HG03135 (cell line): ENCODE measurements around the gene TBC1D9.

Experiments
- ATAC-seq: cut with Tn5 transposase; IDR thresholded peaks from one replicate; pipeline ENCODE4 v1.9.1; 2021; ENCODE audit warnings: mild to moderate bottlenecking, moderate library complexity; ENCODE audit not compliant: unreplicated experiment

The TBC1D9 gene

DNA sequence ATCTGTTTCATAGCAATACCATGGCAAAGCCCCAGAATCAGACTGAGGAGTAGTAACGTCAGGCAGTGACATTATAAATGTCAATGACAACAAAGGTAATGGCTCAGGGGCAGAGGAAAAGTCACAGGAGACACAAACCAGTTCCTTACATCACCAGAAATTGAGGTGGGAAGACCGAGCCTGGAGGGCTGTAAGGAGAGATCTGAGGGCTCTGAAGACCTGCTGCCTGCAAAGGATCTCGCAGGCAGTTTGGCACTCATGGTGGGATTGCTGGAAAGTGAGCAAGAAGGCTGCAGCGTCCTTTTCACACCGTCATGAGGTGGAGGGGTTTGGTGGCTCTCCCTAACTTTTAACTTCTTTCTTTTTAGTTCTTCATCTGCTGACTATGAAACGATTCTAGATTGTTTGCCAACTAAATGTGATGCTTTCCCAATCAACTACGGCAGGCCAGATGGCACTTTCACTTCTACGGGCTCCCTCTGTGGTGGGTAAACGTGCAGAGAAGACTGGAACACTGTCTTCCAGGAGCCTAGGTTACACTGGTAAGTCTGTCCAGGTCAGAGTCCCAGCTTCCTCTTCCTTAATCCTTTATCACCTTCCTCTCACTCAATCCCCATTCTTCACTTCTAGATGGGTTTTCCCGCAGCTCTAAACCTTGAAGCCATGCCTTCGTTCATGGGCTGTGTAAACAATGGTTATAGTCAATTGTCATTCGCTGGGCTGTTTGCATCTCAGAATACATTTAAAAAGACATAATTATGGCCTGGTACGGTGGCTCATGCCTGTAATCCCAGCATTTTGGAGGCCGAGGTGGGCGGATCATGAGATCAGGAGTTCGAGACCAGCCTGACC is 58.2 kb downstream of the TBC1D9 start:
- no peak for ATAC-seq

DNA sequence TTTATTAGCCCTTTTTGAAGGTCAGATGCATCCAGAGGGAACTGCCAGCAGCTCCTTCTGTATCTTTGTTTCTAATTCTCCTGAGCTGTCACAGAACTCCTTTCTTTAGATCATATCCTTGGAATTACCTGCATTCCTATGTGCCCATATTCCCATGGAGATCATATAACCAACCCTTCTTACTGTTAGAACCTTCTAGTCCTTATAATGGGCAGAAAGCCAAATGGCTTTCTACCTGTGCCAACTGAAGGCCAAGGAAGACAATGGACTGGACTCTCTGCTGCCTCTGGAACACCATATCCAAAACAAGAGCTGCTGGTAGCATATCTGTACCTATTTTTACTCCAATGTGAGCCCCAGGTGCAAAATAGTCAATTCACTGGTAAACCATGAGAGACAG is 60.7 kb downstream of the TBC1D9 start:
- no peak for ATAC-seq

DNA sequence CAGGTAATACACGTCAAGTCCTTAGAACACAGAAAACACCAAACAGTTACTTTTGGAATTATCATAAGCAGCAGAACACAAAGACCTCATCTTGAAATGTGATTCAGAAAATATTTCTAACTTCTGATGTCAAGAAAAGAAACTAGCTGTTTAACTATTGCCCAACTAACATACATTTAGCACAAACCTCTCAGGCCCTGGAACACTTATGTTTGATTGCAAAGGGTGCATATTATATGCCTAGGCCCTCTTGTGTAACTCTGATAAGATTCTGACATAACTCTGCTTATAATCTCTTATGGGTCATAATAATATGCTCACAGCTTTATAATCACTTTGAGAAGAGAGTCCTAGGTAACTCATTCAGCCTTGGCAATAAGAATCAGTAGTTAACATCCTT is 62.6 kb downstream of the TBC1D9 start:
- ATAC-seq = no peak

DNA sequence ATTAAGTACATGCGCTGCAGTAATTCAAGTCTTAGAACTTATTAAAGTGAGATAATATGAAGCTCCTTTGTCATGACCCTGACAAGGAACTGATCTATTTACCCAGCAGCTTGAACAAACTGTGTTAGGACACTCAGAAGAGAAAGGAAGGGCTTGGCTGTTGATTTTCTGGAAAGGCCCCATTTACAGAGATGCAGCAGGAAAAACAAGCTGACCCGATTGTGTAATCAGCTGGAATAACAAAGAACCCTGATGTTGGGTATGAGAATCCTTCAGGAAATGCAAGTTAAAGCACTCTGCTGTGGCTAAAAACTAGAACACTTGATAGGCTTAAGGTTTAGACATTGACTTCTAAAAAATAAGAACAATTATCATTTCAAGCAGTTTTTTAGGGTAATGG is 64.8 kb downstream of the TBC1D9 start:
- no peak for ATAC-seq

DNA sequence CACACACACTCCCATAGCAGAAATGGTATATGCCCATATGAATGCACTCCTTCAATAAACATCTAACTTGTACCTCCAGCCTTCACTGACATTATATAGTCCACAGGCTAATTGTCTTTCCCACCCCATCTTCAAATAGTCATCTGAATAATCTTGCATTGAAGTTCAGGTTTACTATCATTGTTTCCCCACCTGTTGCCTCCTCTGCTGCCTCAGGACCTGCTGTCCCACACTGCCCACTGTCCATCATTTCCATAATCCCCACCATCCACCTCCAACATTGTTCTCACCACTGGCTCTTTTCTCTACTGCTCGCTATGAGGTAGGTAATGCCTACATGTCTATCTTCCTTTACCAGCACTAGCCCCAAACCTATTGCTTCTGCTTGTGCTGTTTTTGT is 66.1 kb downstream of the TBC1D9 start:
- no peak for ATAC-seq

DNA sequence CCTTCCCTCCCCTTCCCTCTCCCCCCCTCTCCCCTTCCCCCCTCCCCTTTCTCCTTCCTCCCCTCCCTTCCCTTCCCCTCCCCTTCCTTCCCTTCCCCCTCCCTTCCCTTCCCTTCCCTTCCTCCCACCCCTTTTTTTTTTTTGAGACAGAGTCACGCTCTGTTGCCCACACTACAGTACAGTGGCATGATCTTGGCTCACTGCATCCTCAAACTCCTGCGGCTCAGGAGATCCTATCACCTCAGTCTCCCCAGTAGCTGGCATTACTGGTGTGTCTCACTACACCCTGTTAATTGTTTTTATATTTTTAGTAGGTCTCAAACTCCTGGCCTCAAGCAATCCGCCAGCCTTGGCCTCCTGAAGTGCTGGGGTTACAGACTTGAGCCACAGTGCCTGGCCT is 66.6 kb downstream of the TBC1D9 start:
- no peak for ATAC-seq

DNA sequence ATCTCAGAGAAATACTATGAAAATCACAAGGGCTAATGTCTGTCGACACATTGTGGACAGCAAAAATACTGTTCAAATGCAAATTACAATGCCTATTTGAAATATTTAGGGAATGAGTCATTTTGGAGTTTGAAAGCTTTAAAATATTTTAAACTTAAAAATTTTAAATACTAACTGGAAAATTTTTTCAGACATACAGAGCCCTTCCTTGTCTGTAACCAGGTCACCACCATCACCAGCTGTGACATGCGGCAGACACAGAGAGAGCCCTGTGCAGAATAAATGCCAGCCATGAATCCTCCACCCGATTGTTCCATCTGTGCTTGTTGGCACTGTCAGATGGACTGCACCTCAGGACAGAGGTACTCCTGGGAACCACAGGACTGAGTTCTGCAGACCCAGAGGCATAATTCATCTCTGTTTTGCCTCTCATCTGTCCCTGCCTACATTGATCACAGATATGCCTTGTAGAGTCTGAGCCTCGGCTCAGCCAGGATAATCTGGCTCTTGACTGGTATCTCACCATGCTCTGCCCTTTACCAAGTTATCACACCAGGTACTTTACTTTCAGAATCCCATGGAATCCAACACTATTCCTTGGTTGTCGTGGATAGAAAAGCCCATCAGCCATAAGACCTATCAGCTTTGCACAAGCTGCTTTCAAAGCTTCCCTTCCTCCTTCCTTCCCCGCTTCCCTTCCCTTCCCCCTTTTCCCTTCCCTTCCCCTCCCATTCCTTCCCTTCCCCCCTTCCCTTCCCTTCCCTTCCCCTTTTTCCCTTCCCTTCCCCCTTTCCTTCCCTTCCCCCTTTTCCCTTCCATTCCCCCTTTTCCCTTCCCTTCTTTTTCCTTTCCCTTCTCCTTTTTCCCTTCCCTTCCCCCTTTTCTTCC is 67.2 kb downstream of the TBC1D9 start:
- no peak for ATAC-seq

DNA sequence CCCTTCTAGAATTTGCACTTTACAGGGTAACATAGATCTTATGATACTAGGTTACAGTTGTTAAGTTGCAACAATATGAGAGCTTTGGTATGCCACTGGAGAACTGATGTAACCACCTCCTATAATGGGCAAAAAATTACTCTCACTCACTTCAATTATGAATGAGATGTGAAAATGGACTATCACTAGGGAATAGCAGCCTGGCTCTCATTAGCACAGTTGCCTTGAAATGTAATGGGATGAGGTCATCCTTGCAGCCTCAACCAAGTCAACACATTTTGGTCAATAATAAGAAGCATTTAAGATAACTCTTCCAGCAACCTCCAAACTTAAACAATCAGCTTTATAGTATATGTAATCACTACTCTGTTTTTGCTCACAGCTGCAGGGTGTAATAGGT is 69.4 kb downstream of the TBC1D9 start:
- no peak for ATAC-seq

DNA sequence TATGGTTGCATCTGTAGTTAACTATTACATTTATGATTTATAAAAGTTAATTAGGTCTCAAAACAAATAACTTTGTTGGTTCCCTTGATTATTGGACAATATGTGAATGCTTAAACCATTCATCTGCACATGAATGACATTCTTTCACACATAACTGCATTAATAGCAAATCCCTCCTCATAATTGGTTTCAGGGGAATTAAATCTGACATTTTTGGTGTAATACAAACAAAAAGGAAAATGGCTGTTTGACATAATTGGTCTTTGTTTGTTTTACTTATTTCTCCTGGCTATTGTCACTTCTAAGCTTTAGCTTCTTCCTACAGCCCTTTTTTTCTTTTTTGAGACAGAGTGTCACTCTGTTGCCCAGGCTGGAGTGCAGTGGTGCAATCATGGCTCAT is 71.9 kb downstream of the TBC1D9 start:
- no peak for ATAC-seq

DNA sequence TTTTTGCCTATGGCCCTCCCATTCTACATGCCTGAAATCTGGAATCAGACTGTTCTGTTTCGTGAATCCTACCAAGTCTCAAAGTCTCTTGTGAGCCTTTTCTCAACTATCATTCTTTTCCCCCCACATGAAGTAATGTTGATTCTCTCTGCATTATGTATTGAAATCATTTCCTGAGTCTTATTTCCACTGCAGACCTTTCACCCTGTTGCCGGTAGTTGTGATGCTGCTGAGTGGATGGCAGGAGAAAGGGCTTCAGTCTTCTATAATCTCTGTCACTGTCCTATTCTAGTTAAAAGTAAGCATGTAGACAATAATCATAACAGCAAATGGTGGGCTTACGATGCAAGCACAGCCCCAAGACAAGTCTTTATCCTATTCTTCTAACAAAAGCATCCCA is 75.0 kb downstream of the TBC1D9 start:
- no peak for ATAC-seq

DNA sequence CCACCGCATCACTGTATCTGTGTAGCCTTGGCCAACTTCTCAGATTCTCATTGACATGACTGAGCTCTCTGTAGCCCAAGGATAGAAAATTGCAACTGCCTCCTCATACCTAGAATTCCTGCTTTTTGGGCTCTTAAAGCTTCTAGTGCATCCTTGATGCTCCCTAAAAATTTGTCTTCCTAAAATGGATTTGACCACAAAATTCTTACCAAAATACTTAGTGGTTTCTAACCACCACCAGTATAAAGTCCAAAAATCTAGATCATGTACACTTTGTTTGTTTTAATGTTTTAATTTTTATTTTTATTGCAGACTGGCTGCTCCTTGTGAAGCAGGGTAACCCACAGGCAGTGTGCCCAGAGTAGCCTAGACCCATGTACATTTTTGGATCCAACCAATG is 75.5 kb downstream of the TBC1D9 start:
- ATAC-seq = no peak

DNA sequence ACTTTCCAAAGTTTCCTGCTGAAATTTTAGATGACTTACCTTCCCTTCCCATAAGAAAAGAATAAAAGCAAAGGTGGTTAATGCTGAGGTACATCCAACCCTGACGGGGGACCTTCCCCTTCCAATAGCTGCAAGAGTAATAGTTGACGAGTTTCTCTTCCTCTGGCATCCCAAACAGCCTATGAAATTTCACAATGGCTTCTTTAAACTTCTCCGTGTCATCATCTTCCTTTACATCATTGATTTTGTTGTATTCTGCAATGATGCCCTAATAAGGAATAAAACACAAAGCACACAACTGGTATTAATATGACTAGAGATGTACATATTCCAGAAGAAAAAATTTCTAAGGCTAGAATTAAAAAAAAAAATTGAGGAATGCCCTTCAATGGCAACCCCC is 76.6 kb downstream of the TBC1D9 start:
- ATAC-seq = no peak

DNA sequence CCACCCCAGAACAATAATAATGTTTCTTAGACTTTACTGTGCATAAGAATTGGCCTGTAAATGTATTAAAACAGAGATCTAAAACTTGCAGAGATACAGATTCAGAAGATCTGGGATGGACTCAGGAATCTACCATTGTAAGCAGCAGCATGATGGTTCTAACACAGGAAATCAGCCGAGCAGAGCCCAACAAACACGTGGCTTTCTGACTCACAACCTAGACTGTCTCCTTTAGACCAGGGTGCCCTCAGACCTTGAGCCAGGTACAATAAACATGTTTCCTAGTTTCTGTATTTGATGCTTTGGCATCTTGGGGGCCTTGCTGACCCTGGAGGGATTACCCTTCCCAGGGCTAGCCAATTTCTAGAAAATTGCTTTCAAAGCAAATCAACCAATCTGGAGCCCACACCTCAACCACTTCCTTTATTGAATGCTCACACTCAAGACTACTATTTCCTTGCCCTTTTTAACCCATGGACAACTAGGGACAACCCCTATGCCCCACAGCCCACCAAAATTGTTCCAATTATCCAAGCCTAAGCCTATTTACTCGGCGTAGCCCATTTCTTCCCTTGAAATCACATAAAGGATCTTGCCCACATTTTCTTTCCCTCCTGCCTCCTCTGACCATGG is 80.5 kb downstream of the TBC1D9 start:
- no peak for ATAC-seq

DNA sequence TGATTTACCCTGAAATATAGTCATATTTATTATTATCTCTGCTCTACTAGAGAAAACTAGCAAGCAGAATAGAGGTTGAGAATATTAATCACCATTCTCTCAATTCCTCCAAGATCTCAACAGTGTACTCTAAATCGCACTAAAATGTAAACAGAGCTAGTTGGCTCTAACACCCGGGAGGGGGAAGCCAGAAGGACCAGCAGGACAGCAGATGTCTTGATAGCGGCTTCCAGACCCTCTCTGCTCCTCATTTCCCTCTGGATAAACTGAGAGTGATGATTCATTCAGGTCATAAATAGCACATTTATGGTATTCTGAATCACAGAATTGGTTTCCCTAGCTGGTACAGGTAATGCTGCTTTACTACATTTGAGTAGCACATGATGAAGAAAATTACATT is 82.5 kb downstream of the TBC1D9 start:
- ATAC-seq = no peak

DNA sequence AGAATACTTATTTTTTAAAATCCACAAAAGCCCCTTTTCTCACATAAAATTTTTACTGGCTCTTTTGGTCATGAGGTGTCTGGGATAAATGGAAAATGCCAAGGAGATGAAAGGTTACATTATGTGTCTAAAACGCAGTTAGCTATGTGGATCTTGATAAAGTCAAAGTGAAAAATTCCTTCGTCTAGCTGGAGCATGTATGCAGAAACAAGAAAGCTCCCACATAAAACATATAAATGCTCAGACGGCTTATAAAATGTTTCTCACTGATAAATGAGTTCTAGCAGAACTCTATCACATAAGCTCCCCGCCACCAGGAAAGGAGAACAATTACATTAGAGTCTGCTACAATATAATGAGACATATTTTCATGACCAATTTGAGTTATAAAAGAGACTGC is 83.8 kb downstream of the TBC1D9 start:
- no peak for ATAC-seq

DNA sequence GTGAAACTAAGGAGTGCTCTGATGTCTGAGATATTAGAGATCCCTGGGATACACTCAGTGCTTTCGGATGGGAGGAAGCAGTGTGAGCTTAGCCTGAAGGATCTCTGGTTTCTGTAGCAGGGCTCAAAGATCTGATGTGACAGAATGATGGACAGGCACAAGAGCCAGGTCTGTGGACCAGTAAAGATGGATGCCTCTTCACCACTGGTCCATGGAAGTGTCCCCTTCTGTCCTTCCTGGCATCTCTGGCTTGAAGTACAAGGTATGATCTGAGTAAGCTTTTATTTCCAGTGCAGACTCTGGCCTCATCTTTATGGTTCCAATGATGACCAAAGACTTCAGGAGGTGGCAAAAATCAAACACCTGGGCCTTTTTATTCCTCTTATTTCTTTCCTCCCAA is 88.1 kb downstream of the TBC1D9 start:
- ATAC-seq = no peak

DNA sequence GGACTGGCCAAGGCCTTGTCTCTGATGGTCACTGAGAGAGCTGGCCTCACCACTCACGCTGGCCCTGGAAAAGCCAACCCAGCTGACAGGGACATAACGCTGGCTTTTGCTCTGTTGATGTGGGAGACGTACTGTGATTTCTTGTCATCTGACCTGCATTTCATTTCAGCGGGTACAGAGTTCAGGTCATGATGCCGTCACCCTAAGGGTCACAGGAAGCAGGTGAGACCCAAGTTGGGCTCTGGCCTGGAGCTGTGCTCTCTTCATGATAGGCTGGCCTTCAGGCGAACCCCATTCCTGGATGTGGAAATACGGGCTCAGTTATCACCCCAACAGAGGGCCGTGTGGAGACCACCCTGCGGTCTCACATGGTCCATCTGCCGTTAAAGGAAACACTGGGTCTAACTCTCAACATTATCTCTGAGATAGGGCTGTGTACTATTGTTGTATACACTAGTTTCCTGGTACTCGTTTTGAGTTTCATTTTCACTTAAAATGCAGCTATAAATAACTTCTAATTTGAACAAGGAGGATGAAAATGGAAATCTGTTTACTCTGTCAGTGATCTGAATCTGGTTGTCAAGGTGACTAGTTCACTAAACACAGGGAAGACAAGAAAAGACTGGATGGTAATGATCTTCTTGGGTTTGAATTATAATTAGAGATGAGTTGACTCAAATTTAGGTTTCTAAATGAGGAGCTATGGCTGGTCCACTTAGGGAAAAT is 89.1 kb downstream of the TBC1D9 start:
- peak; percentile 69 for ATAC-seq

DNA sequence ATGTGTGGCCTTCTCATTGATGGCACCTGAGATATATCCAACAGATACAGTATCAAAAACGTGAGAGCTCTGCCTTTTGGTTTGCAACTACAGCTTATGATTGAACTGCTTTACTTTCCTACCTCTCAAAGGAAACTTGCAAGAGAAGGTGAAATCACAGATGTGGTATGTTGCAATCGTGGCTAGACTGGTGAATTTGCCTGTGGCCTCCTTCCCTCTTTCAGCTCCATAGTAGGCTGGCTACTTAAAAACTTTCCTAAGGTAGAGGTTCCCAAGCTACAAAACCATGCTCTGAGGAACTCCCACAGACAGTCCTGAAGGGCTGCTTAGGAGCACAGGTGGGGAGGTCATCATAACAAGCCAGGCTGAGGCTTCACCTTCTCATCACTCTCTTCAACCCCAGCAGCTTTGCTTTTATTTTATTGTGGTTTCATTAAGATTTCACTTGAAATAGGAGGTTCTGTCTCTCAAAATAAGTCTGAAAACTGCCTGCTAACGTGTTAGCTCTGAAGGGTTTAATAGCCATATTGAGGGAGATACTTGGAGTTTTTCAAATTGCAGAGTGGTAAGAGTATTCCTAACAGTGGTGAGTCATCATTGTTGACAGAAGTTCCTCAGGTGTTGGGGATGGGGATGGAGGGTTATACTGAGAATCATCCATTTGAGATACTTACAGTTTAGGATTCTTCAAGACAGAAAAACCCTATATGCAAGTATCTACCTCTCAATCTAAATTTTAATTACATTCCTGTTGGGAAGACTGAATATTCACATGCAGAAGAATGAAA is 93.9 kb downstream of the TBC1D9 start:
- no peak for ATAC-seq

DNA sequence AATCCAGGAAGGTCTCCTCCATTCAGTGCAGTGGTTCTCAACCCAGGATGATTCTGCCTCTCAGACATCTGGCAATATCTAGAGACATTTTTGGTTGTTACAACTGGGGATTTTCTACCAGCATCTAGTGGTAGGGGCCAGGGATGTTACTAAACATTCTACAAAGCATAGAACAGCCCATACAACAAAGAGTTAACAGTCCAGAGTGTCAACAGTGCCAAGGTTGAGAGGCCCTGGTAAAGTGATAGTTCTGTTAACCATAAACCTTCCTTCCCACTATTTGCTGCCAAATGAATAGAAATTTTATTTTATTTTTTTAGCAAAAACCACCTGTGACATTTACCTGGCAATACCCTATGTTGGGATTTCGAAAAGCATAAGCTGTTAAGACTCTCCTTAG is 94.6 kb downstream of the TBC1D9 start:
- ATAC-seq = no peak
